HL-60 (cell line): ENCODE data around the gene ANGPTL8.

Experiments used
- DNase-seq, 2 experiments: peaks; one replicate each; pipeline ENCODE4 v3.0.0-alpha.2; 2010 to 2020; ENCODE audit warnings: low read depth in 1 of 2, low spot score in 1 of 2
- H3K27ac ChIP-seq: fragments of 250-450 bp; sonication (Bioruptor Pico); replicated peaks from 2 replicates; pipeline ENCODE4 v1.5.1; 2020; ENCODE audit warnings: mild to moderate bottlenecking, moderate library complexity
- H3K27me3 ChIP-seq: fragments of 250-450 bp; sonication (Bioruptor Pico); 2 replicates; pipeline ENCODE4 v1.5.1; 2021; ENCODE audit warnings: mild to moderate bottlenecking, moderate library complexity; ENCODE audit not compliant: insufficient read depth, poor library complexity, severe bottlenecking
- H3K4me3 ChIP-seq: replicated peaks from 2 replicates; pipeline ENCODE4 v1.5.1; 2011; ENCODE audit warnings: mild to moderate bottlenecking, control low read depth, low read length; ENCODE audit not compliant: insufficient read depth
- CTCF ChIP-seq: IDR thresholded peaks from one replicate; pipeline ENCODE4 v1.5.1; 2011; ENCODE audit warnings: low read length, control low read depth, inconsistent platforms; ENCODE audit not compliant: insufficient read depth
- GABPA ChIP-seq: IDR thresholded peaks from 2 replicates; pipeline ENCODE4 v1.6.1; 2012; ENCODE audit warnings: low read depth
- POLR2AphosphoS5 ChIP-seq: IDR thresholded peaks from 2 replicates; pipeline ENCODE4 v1.6.1; 2012; ENCODE audit warnings: low read depth
- REST ChIP-seq: IDR thresholded peaks from 2 replicates; pipeline ENCODE4 v1.6.1; 2012; ENCODE audit warnings: low read depth; ENCODE audit not compliant: insufficient replicate concordance
- SPI1 ChIP-seq: IDR thresholded peaks from 2 replicates; pipeline ENCODE4 v1.6.1; 2012; ENCODE audit warnings: low read depth, mild to moderate bottlenecking, borderline replicate concordance

ANGPTL8 gene

GRCh38 chr19:11274533-11275086, 35.2 kb downstream of the ANGPTL8 start:
- Histone ChIP-seq H3K27me3 (peaks cover 16% of the 10 kb centered on the region), H3K4me3 (no peak overlapping the region), H3K27ac (no peak overlapping the region)
- TF ChIP-seq GABPA (no peak), CTCF (no peak), POLR2AphosphoS5 (no peak), SPI1 (no peak), REST (no peak)
- no peak for DNase-seq

GRCh38 chr19:11278670-11279069, 39.3 kb downstream of the ANGPTL8 start:
- H3K27ac ChIP-seq, result no peak overlapping the region
- no peak for DNase-seq
- no peak overlapping the region for H3K4me3 ChIP-seq
- TF ChIP-seq GABPA, result no peak
- no peak for TF ChIP-seq CTCF
- TF ChIP-seq REST, result no peak
- no peak for TF ChIP-seq SPI1
- peaks cover 18% of the 10 kb centered on the region for H3K27me3 ChIP-seq

GRCh38 chr19:11279505-11280236, 40.3 kb downstream of the ANGPTL8 start:
- no peak overlapping the region for H3K27ac ChIP-seq
- peak; percentile 60 to 85 for DNase-seq
- H3K27me3 ChIP-seq, result peaks cover 18% of the 10 kb centered on the region
- H3K4me3 ChIP-seq, result no peak overlapping the region
- no peak for TF ChIP-seq REST
- TF ChIP-seq CTCF, result no peak
- peak; percentile 27; the same call in 1 of the 2 replicates for TF ChIP-seq SPI1
- TF ChIP-seq GABPA, result no peak
- peak; percentile 97 for TF ChIP-seq POLR2AphosphoS5
